ENCODE results near the gene TMEM164.

- TF ChIP-seq FOXA1 (IDR thresholded peaks at IDR 0.05) (no peak), SUZ12 (IDR thresholded peaks at IDR 0.05) (no peak), TARDBP (IDR thresholded peaks at IDR 0.05) (no peak), FOXK2 (IDR thresholded peaks at IDR 0.05) (no peak), BHLHE40 (IDR thresholded peaks at IDR 0.05; ENCODE audit: borderline replicate concordance) (no peak), PKNOX1 (IDR thresholded peaks at IDR 0.05) (no peak), FOXM1 (IDR thresholded peaks at IDR 0.05; ENCODE audit: borderline replicate concordance) (no peak), SP1 (IDR thresholded peaks at IDR 0.05) (no peak), ZNF384 (IDR thresholded peaks at IDR 0.05) (no peak), HDGF (IDR thresholded peaks at IDR 0.05; ENCODE audit: borderline replicate concordance) (no peak)
These were observed 10.0 kb downstream of the TMEM164 start for GRCh38 chrX:110012818-110013485.

All from HEK293T (cell line).